ENCODE data around the gene IVNS1ABP. TPM values are rescaled to one million over a fixed set of nuclear protein-coding genes. Genes with fewer than 3 reads are reported as not detected.

Gene IVNS1ABP
- total and polyA plus RNA-seq, 10 of the 15 experiments (the other 5 are each of a cell fraction or from before 2014, with no cell fraction given) = 19.2 to 154 (median 43.9) TPM

- Histone ChIP-seq H3K4me3 (no peak overlapping the region), H3K4me2 (ENCODE audit: control insufficient read depth, insufficient read depth) (no peak overlapping the region), H2AFZ (ENCODE audit: control insufficient read depth, low read depth, low read length) (no peak overlapping the region), H4K20me1 (ENCODE audit: control insufficient read depth, insufficient read depth) (no peaks in the 10 kb centered on the region), H3K27me3 (replicated peaks in 1 of 2; ENCODE audit: control insufficient read depth in 2 of 2, insufficient read depth in 2 of 2, low read length in 1 of 2) (no peaks in the 10 kb centered on the region), H3K4me1 (ENCODE audit: control insufficient read depth, insufficient read depth, low read length) (no peaks in the 10 kb centered on the region), H3K9me3 (replicated peaks; ENCODE audit: control insufficient read depth, insufficient read depth, low read length) (no peaks in the 10 kb centered on the region), H3K79me2 (ENCODE audit: control insufficient read depth, insufficient read depth, low read length) (no peaks in the 10 kb centered on the region), H3K36me3 (ENCODE audit: control insufficient read depth in 2 of 2, insufficient read depth in 2 of 2, low read length in 1 of 2) (no peaks in the 10 kb centered on the region), H3K27ac (ENCODE audit: control insufficient read depth, insufficient read depth) (no peak overlapping the region), H3K9ac (ENCODE audit: control insufficient read depth, insufficient read depth, low read length) (no peak overlapping the region)
- FAIRE-seq (no peak), ATAC-seq (no peak), DNase-seq (ENCODE audit: low read depth, low spot score) (no peak)
- RAD21 ChIA-PET (ENCODE audit: unreplicated experiment) = no interaction called here
- CTCF ChIA-PET = interaction anchor here (0.9 to 2.1 kb wide), 3 partner anchors 11 to 316 kb away, joined by 3 to 5 read pairs (median 3); no protein-coding TSS in a partner anchor
- in situ Hi-C loops (cut with MboI) (no loop called here), intact Hi-C loops (cut with micrococcal nuclease; ENCODE audit: unreplicated experiment) (no loop called here)
- TF ChIP-seq CREM (IDR thresholded peaks at IDR 0.05; ENCODE audit: low read depth) = no peak
- TF ChIP-seq ASH2L (IDR thresholded peaks at IDR 0.05; ENCODE audit: borderline replicate concordance, low read depth) = no peak
- TF ChIP-seq TARDBP (IDR thresholded peaks at IDR 0.05; ENCODE audit: borderline replicate concordance) = no peak
- TF ChIP-seq POU2F2 (IDR thresholded peaks at IDR 0.05; ENCODE audit: borderline replicate concordance, low read depth, low read length) = no peak
- TF ChIP-seq BRCA1 (IDR thresholded peaks at IDR 0.05; ENCODE audit: low read depth, low read length) = no peak
- TF ChIP-seq YY1 (IDR thresholded peaks at IDR 0.05; ENCODE audit: low read depth, low read length) = no peak
- no peak for TF ChIP-seq HDGF (IDR thresholded peaks at IDR 0.05)
- TF ChIP-seq IKZF2 (IDR thresholded peaks at IDR 0.05) = no peak
- whole genome bisulfite sequencing (ENCODE audit: insufficient coverage, insufficient replicate concordance, low lambda C conversion rate, missing lambda C conversion rate) = 59% methylated on average over 2 of the region's 2 CpGs
- BruUV-seq (replicated peaks) = no TSS peak
- SMC1A ChIA-PET (ENCODE audit: uncharacterized antibody, unreplicated experiment) = interaction anchor here (0.6 to 2.0 kb wide), 3 partner anchors 10 to 445 kb away, joined by 3 to 5 read pairs (median 3); no protein-coding TSS in a partner anchor
- POLR2A ChIA-PET = interaction anchor here (0.6 to 1.1 kb wide), 2 partner anchors 40 to 222 kb away, joined by 3 read pairs; no protein-coding TSS in a partner anchor
These were observed 36.5 kb downstream of the IVNS1ABP start for GRCh38 chr1:185280589-185280988.

GRCh38 chr1:185279571-185279970, 37.5 kb downstream of the IVNS1ABP start:
- ChIA-PET RAD21 (ENCODE audit: unreplicated experiment) (interaction anchor here (1.0 kb wide), 1 partner anchor 13 kb away, joined by 3 read pairs; no protein-coding TSS in a partner anchor), POLR2A (no interaction called here), CTCF (interaction anchor here (1.0 to 2.1 kb wide), 2 partner anchors 10 to 12 kb away, joined by 3 to 5 read pairs; no protein-coding TSS in a partner anchor), SMC1A (ENCODE audit: uncharacterized antibody, unreplicated experiment) (interaction anchor here (1.1 to 2.0 kb wide), 2 partner anchors 11 to 20 kb away, joined by 3 to 5 read pairs; no protein-coding TSS in a partner anchor)
- Histone ChIP-seq H3K4me3 (no peak overlapping the region), H3K4me1 (ENCODE audit: control insufficient read depth, insufficient read depth, low read length) (no peaks in the 10 kb centered on the region), H3K9me3 (replicated peaks; ENCODE audit: control insufficient read depth, insufficient read depth, low read length) (no peaks in the 10 kb centered on the region), H3K4me2 (ENCODE audit: control insufficient read depth, insufficient read depth) (no peak overlapping the region), H3K79me2 (ENCODE audit: control insufficient read depth, insufficient read depth, low read length) (no peaks in the 10 kb centered on the region), H3K36me3 (ENCODE audit: control insufficient read depth in 2 of 2, insufficient read depth in 2 of 2, low read length in 1 of 2) (no peaks in the 10 kb centered on the region), H3K27ac (ENCODE audit: control insufficient read depth, insufficient read depth) (no peak overlapping the region), H4K20me1 (ENCODE audit: control insufficient read depth, insufficient read depth) (no peaks in the 10 kb centered on the region), H3K27me3 (replicated peaks in 1 of 2; ENCODE audit: control insufficient read depth in 2 of 2, insufficient read depth in 2 of 2, low read length in 1 of 2) (no peaks in the 10 kb centered on the region), H3K9ac (ENCODE audit: control insufficient read depth, insufficient read depth, low read length) (no peak overlapping the region), H2AFZ (ENCODE audit: control insufficient read depth, low read depth, low read length) (no peak overlapping the region)
- DNase-seq (ENCODE audit: low read depth, low spot score) (no peak), ATAC-seq (no peak), FAIRE-seq (no peak)
- no peak for TF ChIP-seq NFXL1 (IDR thresholded peaks at IDR 0.05; ENCODE audit: borderline replicate concordance)
- no peak for TF ChIP-seq IRF3 (IDR thresholded peaks at IDR 0.05)
- no peak for TF ChIP-seq CBX3 (IDR thresholded peaks at IDR 0.05; ENCODE audit: borderline replicate concordance, low read depth)
- TF ChIP-seq HDGF (IDR thresholded peaks at IDR 0.05) = no peak
- TF ChIP-seq RFX5 (IDR thresholded peaks at IDR 0.05; ENCODE audit: low read depth, low read length) = no peak
- no peak for TF ChIP-seq CREM (IDR thresholded peaks at IDR 0.05; ENCODE audit: low read depth)
- no peak for TF ChIP-seq ZNF592 (IDR thresholded peaks at IDR 0.05)
- intact Hi-C loops (cut with micrococcal nuclease; ENCODE audit: unreplicated experiment) = no loop called here
- no TSS peak for BruUV-seq (replicated peaks)
- in situ Hi-C loops (cut with MboI) = no loop called here

All from GM12878 (cell line).